ENCODE data around the gene AMN. TPM values are rescaled to one million over a fixed set of nuclear protein-coding genes. Genes with fewer than 3 reads are reported as not detected.

AMN gene
- total and polyA plus RNA-seq, 2 donors (not counting 1 experiment from before 2014, with no cell fraction given): 11.5 to 15.0 TPM

DNA sequence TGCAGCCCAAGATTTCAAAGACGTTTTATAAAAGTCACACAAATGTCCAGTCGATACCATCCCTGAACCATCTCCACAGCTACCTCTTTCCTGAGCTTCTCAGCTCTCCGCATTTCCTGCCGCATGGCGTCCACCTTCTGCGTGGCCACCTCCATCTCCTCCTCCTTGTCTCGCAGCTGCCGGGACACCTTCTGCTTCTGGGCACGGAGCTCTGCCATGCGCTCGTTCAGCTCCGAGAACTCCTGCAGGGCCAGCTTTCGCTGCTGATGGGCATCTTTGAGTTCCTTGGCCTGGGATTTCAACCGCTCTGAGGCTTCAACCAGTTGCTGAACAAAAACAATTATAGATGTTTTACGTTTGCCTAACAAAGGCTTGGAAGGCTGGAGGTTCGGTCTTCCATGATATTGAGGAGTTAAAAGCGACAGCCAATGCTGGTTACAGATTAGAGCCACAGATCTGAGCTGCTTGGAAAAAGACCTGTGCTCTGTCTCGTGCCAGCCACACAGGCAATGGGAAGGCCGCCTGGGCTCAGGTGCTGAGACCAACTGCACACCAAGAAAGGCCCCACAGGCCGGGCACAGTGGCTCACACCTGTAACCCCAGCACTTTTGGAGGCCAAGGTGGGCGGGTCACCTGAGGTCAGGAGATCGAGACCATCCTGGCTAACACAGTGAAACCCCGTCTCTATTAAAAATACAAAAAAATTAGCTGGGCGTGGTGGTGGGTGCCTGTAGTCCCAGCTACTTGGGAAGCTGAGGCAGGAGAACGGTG lies 49.6 kb downstream of the AMN start:
- Mint-ChIP-seq H3K9me3 (ENCODE audit: insufficient read depth) (no peaks in the 10 kb centered on the region), H3K4me3 (no peak overlapping the region), H3K4me1 (no peaks in the 10 kb centered on the region), H3K27me3 (no peaks in the 10 kb centered on the region), H3K27ac (no peak overlapping the region)
- Histone ChIP-seq H3K4me3 (ENCODE audit: control extremely low read depth in 1 of 5, extremely low read depth in 1 of 5, insufficient read depth in 1 of 5, low read depth in 2 of 5, low read length in 4 of 5) (no peak overlapping the region), H3K9me3 (ENCODE audit: control extremely low read depth in 1 of 3, control insufficient read depth in 2 of 3, insufficient read depth in 1 of 3, low read length in 2 of 3) (no peaks in the 10 kb centered on the region), H3K9ac (ENCODE audit: low read length) (no peak overlapping the region), H3K27me3 (replicated peaks in 1 of 4; ENCODE audit: control extremely low read depth in 1 of 4, control insufficient read depth in 3 of 4, insufficient read depth in 4 of 4, low read length in 3 of 4) (no peaks in the 10 kb centered on the region), H3K4me1 (ENCODE audit: control insufficient read depth in 2 of 2, insufficient read depth in 2 of 2, low read length in 2 of 2) (no peaks in the 10 kb centered on the region), H3K79me2 (ENCODE audit: control insufficient read depth, insufficient read depth, low read length) (no peaks in the 10 kb centered on the region), H3K27ac (ENCODE audit: low read length in 2 of 2) (no peak overlapping the region), H3K36me3 (replicated peaks in 1 of 2; ENCODE audit: control extremely low read depth in 1 of 2, control insufficient read depth in 1 of 2, extremely low read depth in 1 of 2, insufficient read depth in 2 of 2, low read length in 1 of 2) (peaks cover 0 to 40% of the 10 kb centered on the region in 2 experiments), H4K20me1 (ENCODE audit: control insufficient read depth, insufficient read depth, low read length, poor library complexity, severe bottlenecking) (no peaks in the 10 kb centered on the region), H3K4me2 (replicated peaks; ENCODE audit: low read depth, low read length, poor library complexity, severe bottlenecking) (no peak overlapping the region), H2AFZ (ENCODE audit: insufficient read depth, low read depth, low read length, poor library complexity, severe bottlenecking) (no peak overlapping the region)
- intact Hi-C loops (cut with micrococcal nuclease): no loop called here
- ChIA-PET CTCF (interaction anchor here (0.6 to 1.2 kb wide), 2 partner anchors 25 to 279 kb away, joined by 3 to 6 read pairs; no protein-coding TSS in a partner anchor), POLR2A (no interaction called here)
- ATAC-seq (ENCODE audit: low read depth): no peak
- 96% methylated on average over 20 of the region's 25 CpGs for WGBS (ENCODE audit: insufficient coverage)
- TF ChIP-seq EZH2 (IDR thresholded peaks at IDR 0.05; ENCODE audit: borderline replicate concordance, insufficient read depth, low read depth, low read length, poor library complexity, severe bottlenecking): no peak
- TF ChIP-seq, protein P1, sequence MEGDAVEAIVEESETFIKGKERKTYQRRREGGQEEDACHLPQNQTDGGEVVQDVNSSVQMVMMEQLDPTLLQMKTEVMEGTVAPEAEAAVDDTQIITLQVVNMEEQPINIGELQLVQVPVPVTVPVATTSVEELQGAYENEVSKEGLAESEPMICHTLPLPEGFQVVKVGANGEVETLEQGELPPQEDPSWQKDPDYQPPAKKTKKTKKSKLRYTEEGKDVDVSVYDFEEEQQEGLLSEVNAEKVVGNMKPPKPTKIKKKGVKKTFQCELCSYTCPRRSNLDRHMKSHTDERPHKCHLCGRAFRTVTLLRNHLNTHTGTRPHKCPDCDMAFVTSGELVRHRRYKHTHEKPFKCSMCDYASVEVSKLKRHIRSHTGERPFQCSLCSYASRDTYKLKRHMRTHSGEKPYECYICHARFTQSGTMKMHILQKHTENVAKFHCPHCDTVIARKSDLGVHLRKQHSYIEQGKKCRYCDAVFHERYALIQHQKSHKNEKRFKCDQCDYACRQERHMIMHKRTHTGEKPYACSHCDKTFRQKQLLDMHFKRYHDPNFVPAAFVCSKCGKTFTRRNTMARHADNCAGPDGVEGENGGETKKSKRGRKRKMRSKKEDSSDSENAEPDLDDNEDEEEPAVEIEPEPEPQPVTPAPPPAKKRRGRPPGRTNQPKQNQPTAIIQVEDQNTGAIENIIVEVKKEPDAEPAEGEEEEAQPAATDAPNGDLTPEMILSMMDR (IDR thresholded peaks at IDR 0.05): no peak
- no peak for DNase-seq

DNA sequence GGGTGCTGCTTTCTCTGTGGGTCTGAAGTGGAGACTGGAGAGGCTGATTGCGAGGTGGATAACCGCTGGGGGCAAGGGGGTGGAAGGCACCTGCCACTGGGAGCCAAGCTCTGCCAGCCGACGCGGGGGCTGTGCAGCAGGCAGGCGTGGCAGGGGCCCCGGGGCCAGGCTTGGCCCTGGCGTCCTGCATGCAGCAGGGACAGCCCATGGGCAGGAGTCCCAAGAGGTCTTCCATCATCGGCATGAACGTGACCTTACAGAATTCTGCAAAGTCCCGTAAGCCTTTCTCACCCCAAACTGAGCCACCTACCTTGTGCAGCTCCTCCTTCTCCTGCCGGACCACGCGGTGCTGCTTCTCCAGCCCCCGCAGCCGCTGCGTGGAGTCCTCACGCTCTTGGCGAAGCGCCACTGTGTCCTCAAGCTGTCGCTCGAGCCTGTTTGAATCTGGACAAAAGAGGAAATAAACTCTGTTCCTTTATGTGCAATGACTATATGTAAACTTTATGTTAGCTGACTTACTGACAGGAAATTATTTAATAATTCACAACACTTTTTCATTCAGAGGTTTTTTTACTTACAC lies 51.3 kb downstream of the AMN start:
- no peak overlapping the region for H2AFZ ChIP-seq (ENCODE audit: insufficient read depth, low read depth, low read length, poor library complexity, severe bottlenecking)
- H3K9me3 ChIP-seq (ENCODE audit: control extremely low read depth in 1 of 3, control insufficient read depth in 2 of 3, insufficient read depth in 1 of 3, low read length in 2 of 3): no peaks in the 10 kb centered on the region
- H3K27me3 ChIP-seq (replicated peaks in 1 of 4; ENCODE audit: control extremely low read depth in 1 of 4, control insufficient read depth in 3 of 4, insufficient read depth in 4 of 4, low read length in 3 of 4): no peaks in the 10 kb centered on the region
- no peak for ATAC-seq (ENCODE audit: low read depth)
- no peak for TF ChIP-seq EZH2 (IDR thresholded peaks at IDR 0.05; ENCODE audit: borderline replicate concordance, insufficient read depth, low read depth, low read length, poor library complexity, severe bottlenecking)
- TF ChIP-seq, protein P1 (IDR thresholded peaks at IDR 0.05): no peak
- ChIA-PET CTCF (interaction anchor here (1.0 to 1.1 kb wide), 2 partner anchors 131 to 318 kb away, joined by 3 read pairs; no protein-coding TSS in a partner anchor), POLR2A (no interaction called here)
- WGBS (ENCODE audit: insufficient coverage): 91% methylated on average over 17 of the region's 22 CpGs
- Mint-ChIP-seq H3K9me3 (ENCODE audit: insufficient read depth) (no peaks in the 10 kb centered on the region), H3K4me1 (no peaks in the 10 kb centered on the region), H3K27me3 (no peaks in the 10 kb centered on the region), H3K27ac (peak overlapping the region; percentile 68), H3K4me3 (no peak overlapping the region)
- no peaks in the 10 kb centered on the region for H3K4me1 ChIP-seq (ENCODE audit: control insufficient read depth in 2 of 2, insufficient read depth in 2 of 2, low read length in 2 of 2)
- H3K27ac ChIP-seq (ENCODE audit: low read length in 2 of 2): no peak overlapping the region
- H4K20me1 ChIP-seq (ENCODE audit: control insufficient read depth, insufficient read depth, low read length, poor library complexity, severe bottlenecking): no peaks in the 10 kb centered on the region
- H3K79me2 ChIP-seq (ENCODE audit: control insufficient read depth, insufficient read depth, low read length): no peaks in the 10 kb centered on the region
- no peak for DNase-seq
- H3K4me2 ChIP-seq (replicated peaks; ENCODE audit: low read depth, low read length, poor library complexity, severe bottlenecking): no peak overlapping the region
- no peak overlapping the region for H3K9ac ChIP-seq (ENCODE audit: low read length)
- H3K4me3 ChIP-seq (ENCODE audit: control extremely low read depth in 1 of 5, extremely low read depth in 1 of 5, insufficient read depth in 1 of 5, low read depth in 2 of 5, low read length in 4 of 5): no peak overlapping the region
- intact Hi-C loops (cut with micrococcal nuclease): no loop called here
- peaks cover 0 to 41% of the 10 kb centered on the region in 2 experiments for H3K36me3 ChIP-seq (replicated peaks in 1 of 2; ENCODE audit: control extremely low read depth in 1 of 2, control insufficient read depth in 1 of 2, extremely low read depth in 1 of 2, insufficient read depth in 2 of 2, low read length in 1 of 2)
